Right atrium auricular region (tissue), 2 donors: Measurements from ENCODE around the gene MTA1. TPM values are rescaled to one million over a fixed set of nuclear protein-coding genes. Genes with fewer than 3 reads are reported as not detected.

ENCODE experiments used
- DNase-seq: peaks from one replicate; pipeline ENCODE4 v3.0.0-alpha.2; 2019; ENCODE audit warnings: low spot score
- H3K27ac ChIP-seq, 2 donors: fragments of 200-600 bp; sonication (generic); 1 replicate in 1 of 2; 2 replicates in 1 of 2; pipeline ENCODE4 v1.5.1; 2016 to 2019
- H3K27me3 ChIP-seq, 2 donors: fragments of 200-600 bp; sonication (generic); one replicate each; pipeline versions ENCODE4 v1.5.1 to v1.6.0; 2017 to 2019
- H3K36me3 ChIP-seq: fragments of 200-600 bp; sonication (generic); one replicate; pipeline ENCODE4 v1.5.1; 2016
- H3K4me1 ChIP-seq, 2 donors: fragments of 200-600 bp; sonication (generic); one replicate each; pipeline versions ENCODE4 v1.5.1 to v1.6.0; 2017 to 2019
- H3K4me3 ChIP-seq, 2 donors: fragments of 200-600 bp; sonication (generic); 1 replicate in 1 of 2; 2 replicates in 1 of 2; pipeline ENCODE4 v1.5.1; 2017 to 2019; ENCODE audit warnings: mild to moderate bottlenecking in 1 of 2, moderate library complexity in 1 of 2
- H3K9me3 ChIP-seq, 2 donors: fragments of 200-600 bp; sonication (generic); one replicate each; pipeline ENCODE4 v1.5.1; 2019
- total RNA-seq, 2 donors: library from RNA; depleted of rRNA; stranded (reverse); fragments of >200 nt; gene quantifications; one replicate each; pipeline ENCODE4 v1.1.0, GENCODE V29; 2016
- TF ChIP-seq, protein P1 (sequence below), 2 donors: fragments of 200-600 bp; sonication (generic); IDR thresholded peaks; one replicate each; pipeline ENCODE4 v1.5.1; 2019; ENCODE audit warnings: antibody characterized with exemption in 2 of 2

MTA1 gene
- total RNA-seq, 2 donors from 2014 or later, result 51.9 to 61.7 TPM

- no peak for DNase-seq
- Histone ChIP-seq H3K27me3 (no peaks in the 10 kb centered on the region), H3K4me1 (peaks cover 0 to 36% of the 10 kb centered on the region in 2 donors), H3K36me3 (no peaks in the 10 kb centered on the region), H3K4me3 (no peak overlapping the region), H3K9me3 (no peaks in the 10 kb centered on the region), H3K27ac (no peak overlapping the region)
- TF ChIP-seq, protein P1, sequence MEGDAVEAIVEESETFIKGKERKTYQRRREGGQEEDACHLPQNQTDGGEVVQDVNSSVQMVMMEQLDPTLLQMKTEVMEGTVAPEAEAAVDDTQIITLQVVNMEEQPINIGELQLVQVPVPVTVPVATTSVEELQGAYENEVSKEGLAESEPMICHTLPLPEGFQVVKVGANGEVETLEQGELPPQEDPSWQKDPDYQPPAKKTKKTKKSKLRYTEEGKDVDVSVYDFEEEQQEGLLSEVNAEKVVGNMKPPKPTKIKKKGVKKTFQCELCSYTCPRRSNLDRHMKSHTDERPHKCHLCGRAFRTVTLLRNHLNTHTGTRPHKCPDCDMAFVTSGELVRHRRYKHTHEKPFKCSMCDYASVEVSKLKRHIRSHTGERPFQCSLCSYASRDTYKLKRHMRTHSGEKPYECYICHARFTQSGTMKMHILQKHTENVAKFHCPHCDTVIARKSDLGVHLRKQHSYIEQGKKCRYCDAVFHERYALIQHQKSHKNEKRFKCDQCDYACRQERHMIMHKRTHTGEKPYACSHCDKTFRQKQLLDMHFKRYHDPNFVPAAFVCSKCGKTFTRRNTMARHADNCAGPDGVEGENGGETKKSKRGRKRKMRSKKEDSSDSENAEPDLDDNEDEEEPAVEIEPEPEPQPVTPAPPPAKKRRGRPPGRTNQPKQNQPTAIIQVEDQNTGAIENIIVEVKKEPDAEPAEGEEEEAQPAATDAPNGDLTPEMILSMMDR (IDR thresholded peaks at IDR 0.05), result no peak
Measured at GRCh38 chr14:105426416-105427130, 6.9 kb downstream of the MTA1 start.

DNA sequence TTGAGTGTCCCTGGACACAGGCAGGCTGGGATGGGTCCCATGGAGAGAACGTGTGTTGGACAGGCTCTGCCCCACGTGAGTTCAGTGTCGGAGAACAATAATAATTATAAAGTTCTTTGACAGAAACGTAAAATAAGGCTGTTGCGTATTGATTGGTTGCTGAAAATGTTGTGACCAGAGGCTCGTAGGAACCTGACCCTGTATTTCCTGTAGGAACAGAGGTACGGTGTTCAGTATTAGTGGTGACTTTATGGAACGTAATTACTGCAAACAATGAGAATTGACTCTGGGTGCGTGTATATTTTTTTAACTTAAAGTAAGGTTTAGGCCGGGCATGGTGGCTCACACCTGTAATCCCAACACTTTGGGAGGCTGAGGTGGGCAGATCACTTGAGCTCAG, 7.8 kb downstream of the MTA1 start:
- Histone ChIP-seq H3K27me3 (no peaks in the 10 kb centered on the region), H3K36me3 (no peaks in the 10 kb centered on the region), H3K27ac (no peak overlapping the region), H3K4me3 (no peak overlapping the region), H3K9me3 (no peaks in the 10 kb centered on the region), H3K4me1 (peaks cover 0 to 27% of the 10 kb centered on the region in 2 donors)
- TF ChIP-seq, protein P1 (IDR thresholded peaks at IDR 0.05), result no peak
- no peak for DNase-seq

- TF ChIP-seq, protein P1 (IDR thresholded peaks at IDR 0.05), result no peak
Measured at GRCh38 chr14:105427936-105428485, 8.4 kb downstream of the MTA1 start.

DNA sequence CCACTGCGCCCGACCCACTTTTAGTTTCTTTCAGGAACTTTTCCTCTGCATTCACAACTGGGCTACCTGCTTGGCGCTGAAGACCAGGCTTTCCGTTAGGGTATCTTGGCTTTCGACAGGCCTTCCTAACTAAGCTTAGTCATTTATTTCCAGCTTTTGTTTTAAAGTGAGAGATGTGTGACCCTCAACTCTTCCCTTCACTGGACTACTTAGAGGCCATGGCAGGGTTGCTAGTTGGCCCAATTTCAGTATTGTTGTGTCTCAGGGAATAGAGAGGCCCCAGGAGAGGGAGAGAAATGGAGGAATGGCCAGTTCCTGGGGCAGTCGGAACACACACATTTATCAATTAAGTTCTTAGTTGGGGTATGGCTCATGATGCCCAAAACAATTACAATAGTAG, 10.4 kb downstream of the MTA1 start:
- TF ChIP-seq, protein P1 (IDR thresholded peaks at IDR 0.05), result no peak
- no peaks in the 10 kb centered on the region for H3K36me3 ChIP-seq
- H3K4me3 ChIP-seq, result no peak overlapping the region
- no peaks in the 10 kb centered on the region for H3K27me3 ChIP-seq
- peaks cover 0 to 16% of the 10 kb centered on the region in 2 donors for H3K4me1 ChIP-seq
- no peak overlapping the region for H3K27ac ChIP-seq
- DNase-seq, result no peak
- no peaks in the 10 kb centered on the region for H3K9me3 ChIP-seq

More at GRCh38 chr14:105427936-105428485, 8.4 kb downstream of the MTA1 start:
- no peak overlapping the region for H3K4me3 ChIP-seq
- peaks cover 0 to 21% of the 10 kb centered on the region in 2 donors for H3K4me1 ChIP-seq
- H3K9me3 ChIP-seq, result no peaks in the 10 kb centered on the region
- no peak for DNase-seq
- H3K27me3 ChIP-seq, result no peaks in the 10 kb centered on the region
- H3K36me3 ChIP-seq, result no peaks in the 10 kb centered on the region
- no peak overlapping the region for H3K27ac ChIP-seq

- no peak overlapping the region for H3K4me3 ChIP-seq
- H3K36me3 ChIP-seq, result no peaks in the 10 kb centered on the region
- H3K27ac ChIP-seq, result no peak overlapping the region
- H3K4me1 ChIP-seq, result peaks cover 0 to 16% of the 10 kb centered on the region in 2 donors
- no peak for DNase-seq
- TF ChIP-seq, protein P1 (IDR thresholded peaks at IDR 0.05), result no peak
- H3K27me3 ChIP-seq, result no peaks in the 10 kb centered on the region
- no peaks in the 10 kb centered on the region for H3K9me3 ChIP-seq
Measured at GRCh38 chr14:105430565-105430964, 10.9 kb downstream of the MTA1 start.
